A673 (cell line): Measurements from ENCODE around the gene ARMS2. TPM values are rescaled to one million over a fixed set of nuclear protein-coding genes. Genes with fewer than 3 reads are reported as not detected.

Experiments
- BruUV-seq: library from RNA; stranded (reverse); fragments of 400-500 nt; replicated peaks from 2 replicates; lab custom pipeline; 2021; lab: Mats Ljungman, UMichigan
- CTCF ChIA-PET: fragments of 300-600 bp; sonication (Branson Sonifier 250); formaldehyde crosslinking; loops from one replicate; lab custom pipeline; 2022; ENCODE audit warnings: antibody characterized with exemption; lab: Charles Lee
- POLR2A ChIA-PET: fragments of 300-600 bp; sonication (Branson Sonifier 250); formaldehyde crosslinking; loops from one replicate; lab custom pipeline; 2022; ENCODE audit warnings: antibody characterized with exemption; ENCODE audit not compliant: low non-redundant PET; lab: Charles Lee
- DNase-seq: peaks from one replicate; pipeline ENCODE4 v3.0.0-alpha.2; 2015; ENCODE audit warnings: low spot score
- H3K27ac ChIP-seq: fragments of 200-600 bp; sonication (generic); 2 replicates; pipeline ENCODE4 v1.5.1; 2016; ENCODE audit warnings: mixed run types, low read depth, mild to moderate bottlenecking, mixed read lengths, antibody characterized with exemption, low read length; ENCODE audit not compliant: poor library complexity, severe bottlenecking
- H3K27me3 ChIP-seq: fragments of 200-600 bp; sonication (generic); replicated peaks from 2 replicates; pipeline ENCODE4 v1.6.1; 2017; ENCODE audit warnings: mixed run types, low read depth, mild to moderate bottlenecking, mixed read lengths, antibody characterized with exemption, low read length; ENCODE audit not compliant: insufficient read depth, poor library complexity
- H3K36me3 ChIP-seq: fragments of 200-600 bp; sonication (generic); 2 replicates; pipeline ENCODE4 v1.6.1; 2016; ENCODE audit warnings: mixed run types, mild to moderate bottlenecking, mixed read lengths, antibody characterized with exemption, low read length; ENCODE audit not compliant: insufficient read depth, poor library complexity, severe bottlenecking
- H3K4me1 ChIP-seq: fragments of 200-600 bp; sonication (generic); 2 replicates; pipeline ENCODE4 v1.6.1; 2017; ENCODE audit warnings: mixed run types, mild to moderate bottlenecking, mixed read lengths, antibody characterized with exemption, low read length; ENCODE audit not compliant: insufficient read depth, poor library complexity, severe bottlenecking
- H3K4me3 ChIP-seq: fragments of 200-600 bp; sonication (generic); 2 replicates; pipeline ENCODE4 v1.5.1; 2016; ENCODE audit warnings: low read depth, mixed run types, mild to moderate bottlenecking, mixed read lengths, low read length; ENCODE audit not compliant: poor library complexity, severe bottlenecking
- H3K9me3 ChIP-seq: fragments of 200-600 bp; sonication (generic); 2 replicates; pipeline ENCODE4 v1.6.1; 2016; ENCODE audit warnings: mixed run types, low read depth, mild to moderate bottlenecking, mixed read lengths, antibody characterized with exemption, low read length; ENCODE audit not compliant: poor library complexity, severe bottlenecking
- EZH2 ChIP-seq: fragments of 200-600 bp; sonication (generic); IDR thresholded peaks from 2 replicates; pipeline ENCODE4 v1.6.1; 2017; ENCODE audit warnings: borderline replicate concordance, low read depth, mild to moderate bottlenecking, mixed read lengths, antibody characterized with exemption, low read length; ENCODE audit not compliant: poor library complexity, severe bottlenecking
- intact Hi-C: fragments of 100-400 bp; cut with micrococcal nuclease; formaldehyde crosslinking; loops from one replicate; pipeline ENCODE4 v1.10.0; 2022; ENCODE audit not compliant: unreplicated experiment
- total RNA-seq: library from RNA; stranded (reverse); gene quantifications from 2 replicates; pipeline ENCODE4 v1.2.3, GENCODE V29; 2021
- TF ChIP-seq, protein P1 (sequence below): fragments of 300-800, 200-600 bp; sonication (generic); conservative IDR thresholded peaks from 2 replicates; pipeline ENCODE4 v1.5.1; 2017; ENCODE audit warnings: low read depth, mild to moderate bottlenecking, antibody characterized with exemption, low read length, moderate library complexity, mixed read lengths

Gene ARMS2
- total RNA-seq, 1 experiment from 2014 or later, result not detected

GRCh38 chr10:122495406-122496340 is 41.2 kb downstream of the ARMS2 start:
- Histone ChIP-seq H3K27ac (peak overlapping the region; percentile 58), H3K36me3 (no peaks in the 10 kb centered on the region), H3K27me3 (no peaks in the 10 kb centered on the region), H3K9me3 (no peaks in the 10 kb centered on the region), H3K4me3 (no peak overlapping the region), H3K4me1 (peaks cover 9% of the 10 kb centered on the region)
- CTCF ChIA-PET, result interaction anchor here (1.5 kb wide), 1 partner anchor 70 kb away, joined by 5 read pairs; no protein-coding TSS in a partner anchor
- intact Hi-C loops, result no loop called here
- POLR2A ChIA-PET, result no interaction called here
- no peak for TF ChIP-seq EZH2
- TF ChIP-seq, protein P1, sequence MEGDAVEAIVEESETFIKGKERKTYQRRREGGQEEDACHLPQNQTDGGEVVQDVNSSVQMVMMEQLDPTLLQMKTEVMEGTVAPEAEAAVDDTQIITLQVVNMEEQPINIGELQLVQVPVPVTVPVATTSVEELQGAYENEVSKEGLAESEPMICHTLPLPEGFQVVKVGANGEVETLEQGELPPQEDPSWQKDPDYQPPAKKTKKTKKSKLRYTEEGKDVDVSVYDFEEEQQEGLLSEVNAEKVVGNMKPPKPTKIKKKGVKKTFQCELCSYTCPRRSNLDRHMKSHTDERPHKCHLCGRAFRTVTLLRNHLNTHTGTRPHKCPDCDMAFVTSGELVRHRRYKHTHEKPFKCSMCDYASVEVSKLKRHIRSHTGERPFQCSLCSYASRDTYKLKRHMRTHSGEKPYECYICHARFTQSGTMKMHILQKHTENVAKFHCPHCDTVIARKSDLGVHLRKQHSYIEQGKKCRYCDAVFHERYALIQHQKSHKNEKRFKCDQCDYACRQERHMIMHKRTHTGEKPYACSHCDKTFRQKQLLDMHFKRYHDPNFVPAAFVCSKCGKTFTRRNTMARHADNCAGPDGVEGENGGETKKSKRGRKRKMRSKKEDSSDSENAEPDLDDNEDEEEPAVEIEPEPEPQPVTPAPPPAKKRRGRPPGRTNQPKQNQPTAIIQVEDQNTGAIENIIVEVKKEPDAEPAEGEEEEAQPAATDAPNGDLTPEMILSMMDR, result no peak
- BruUV-seq, result no TSS peak
- DNase-seq, result peak; percentile 75

DNA sequence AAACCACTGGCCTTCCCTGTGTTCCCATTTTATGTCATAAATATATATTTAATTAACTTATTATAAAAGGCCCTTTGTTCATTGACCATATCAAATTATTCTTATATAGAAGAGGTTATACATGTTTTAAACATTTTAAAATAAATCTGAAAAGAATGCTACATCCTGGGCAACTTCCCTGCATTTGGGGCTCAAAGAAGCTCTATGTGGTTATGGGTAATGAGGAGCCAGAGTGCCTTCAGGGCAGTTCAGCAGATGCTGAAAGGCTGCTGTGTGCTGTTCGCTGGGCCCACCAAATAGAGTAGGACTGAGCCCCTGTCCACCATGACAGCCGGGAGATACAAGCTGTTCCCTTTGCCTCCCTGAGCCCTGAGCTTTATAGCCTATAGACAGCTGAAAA is 42.8 kb downstream of the ARMS2 start:
- no peaks in the 10 kb centered on the region for H3K9me3 ChIP-seq
- BruUV-seq, result no TSS peak
- H3K4me1 ChIP-seq, result peaks cover 9% of the 10 kb centered on the region
- CTCF ChIA-PET, result interaction anchor here (1.5 kb wide), 1 partner anchor 68 kb away, joined by 5 read pairs; no protein-coding TSS in a partner anchor
- H3K27ac ChIP-seq, result no peak overlapping the region
- TF ChIP-seq, protein P1, result no peak
- TF ChIP-seq EZH2, result no peak
- intact Hi-C loops, result no loop called here
- DNase-seq, result no peak
- H3K27me3 ChIP-seq, result no peaks in the 10 kb centered on the region
- no peak overlapping the region for H3K4me3 ChIP-seq
- POLR2A ChIA-PET, result no interaction called here
- no peaks in the 10 kb centered on the region for H3K36me3 ChIP-seq

DNA sequence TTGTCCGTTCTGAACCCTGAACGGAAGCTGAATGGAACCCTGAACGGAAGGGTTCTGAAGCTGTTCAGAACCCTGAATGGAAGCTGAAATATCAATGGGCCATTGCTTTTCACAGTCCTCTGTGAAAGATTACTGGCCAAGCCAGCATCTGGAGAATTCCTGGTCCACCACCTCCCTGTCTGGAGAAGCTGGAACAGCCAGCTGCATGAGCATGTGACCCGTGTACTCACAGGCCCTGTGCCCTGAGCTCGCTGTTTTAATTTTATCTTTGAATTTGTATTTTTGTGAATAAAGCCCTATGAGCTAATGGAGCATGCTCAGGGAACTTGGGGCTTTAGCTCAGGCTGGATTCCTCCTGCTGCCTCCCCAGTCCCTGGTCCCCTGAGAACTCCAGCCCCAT is 44.1 kb downstream of the ARMS2 start:
- peaks cover 9% of the 10 kb centered on the region for H3K4me1 ChIP-seq
- no TSS peak for BruUV-seq
- no peaks in the 10 kb centered on the region for H3K27me3 ChIP-seq
- H3K36me3 ChIP-seq, result no peaks in the 10 kb centered on the region
- intact Hi-C loops, result no loop called here
- H3K27ac ChIP-seq, result no peak overlapping the region
- ChIA-PET POLR2A (no interaction called here), CTCF (no interaction called here)
- TF ChIP-seq, protein P1, result no peak
- no peak for TF ChIP-seq EZH2
- no peak for DNase-seq
- H3K9me3 ChIP-seq, result no peaks in the 10 kb centered on the region
- H3K4me3 ChIP-seq, result no peak overlapping the region
